OCI-LY3 (cell line): ENCODE results near the gene LRP1B.

Experiments used
- EZH2phosphoT487 ChIP-seq: fragments of 200-600 bp; shearing (Covaris generic); IDR thresholded peaks from 2 replicates; pipeline ENCODE4 v1.6.1; 2018; ENCODE audit warnings: antibody characterized with exemption, mixed run types, low read depth
- TF ChIP-seq, protein P1 (sequence below): fragments of 200-600, 300-600 bp; sonication (generic); IDR thresholded peaks from 2 replicates; pipeline ENCODE4 v1.5.1; 2014; ENCODE audit warnings: antibody characterized with exemption, low read length, low read depth

DNA sequence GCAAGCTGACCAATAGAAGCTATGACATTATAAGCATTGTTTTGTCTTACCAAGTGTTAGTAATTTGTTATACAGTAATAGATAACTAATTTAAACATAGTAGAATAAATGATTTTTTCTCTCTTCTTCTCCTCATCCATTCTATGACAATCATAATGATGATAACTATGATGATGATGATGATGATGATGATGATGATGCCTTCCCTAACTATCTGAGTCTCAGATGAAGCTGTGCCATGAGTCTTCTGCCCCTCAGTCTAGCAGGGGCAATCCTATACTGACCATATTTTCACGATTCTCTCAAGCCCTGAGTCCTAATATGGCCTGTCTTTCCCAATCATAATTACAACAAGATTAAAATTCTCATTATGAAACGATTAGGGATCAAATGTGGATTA, 1369.0 kb downstream of the LRP1B start:
- TF ChIP-seq, protein P1, sequence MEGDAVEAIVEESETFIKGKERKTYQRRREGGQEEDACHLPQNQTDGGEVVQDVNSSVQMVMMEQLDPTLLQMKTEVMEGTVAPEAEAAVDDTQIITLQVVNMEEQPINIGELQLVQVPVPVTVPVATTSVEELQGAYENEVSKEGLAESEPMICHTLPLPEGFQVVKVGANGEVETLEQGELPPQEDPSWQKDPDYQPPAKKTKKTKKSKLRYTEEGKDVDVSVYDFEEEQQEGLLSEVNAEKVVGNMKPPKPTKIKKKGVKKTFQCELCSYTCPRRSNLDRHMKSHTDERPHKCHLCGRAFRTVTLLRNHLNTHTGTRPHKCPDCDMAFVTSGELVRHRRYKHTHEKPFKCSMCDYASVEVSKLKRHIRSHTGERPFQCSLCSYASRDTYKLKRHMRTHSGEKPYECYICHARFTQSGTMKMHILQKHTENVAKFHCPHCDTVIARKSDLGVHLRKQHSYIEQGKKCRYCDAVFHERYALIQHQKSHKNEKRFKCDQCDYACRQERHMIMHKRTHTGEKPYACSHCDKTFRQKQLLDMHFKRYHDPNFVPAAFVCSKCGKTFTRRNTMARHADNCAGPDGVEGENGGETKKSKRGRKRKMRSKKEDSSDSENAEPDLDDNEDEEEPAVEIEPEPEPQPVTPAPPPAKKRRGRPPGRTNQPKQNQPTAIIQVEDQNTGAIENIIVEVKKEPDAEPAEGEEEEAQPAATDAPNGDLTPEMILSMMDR = no peak
- TF ChIP-seq EZH2phosphoT487 = no peak
